Hematopoietic multipotent progenitor cell treated with erythropoietin and hydrocortisone succinate and interleukin-3 and kit ligand, for 15 days (in vitro differentiated cells): Measurements from ENCODE around the gene CNTNAP1.

Experiments
- DNase-seq: peaks from one replicate; pipeline ENCODE4 v3.0.0-alpha.2; 2015; ENCODE audit warnings: low spot score

Gene CNTNAP1

GRCh38 chr17:42685831-42686230, 3.5 kb downstream of the CNTNAP1 start:
- no peak for DNase-seq

DNA sequence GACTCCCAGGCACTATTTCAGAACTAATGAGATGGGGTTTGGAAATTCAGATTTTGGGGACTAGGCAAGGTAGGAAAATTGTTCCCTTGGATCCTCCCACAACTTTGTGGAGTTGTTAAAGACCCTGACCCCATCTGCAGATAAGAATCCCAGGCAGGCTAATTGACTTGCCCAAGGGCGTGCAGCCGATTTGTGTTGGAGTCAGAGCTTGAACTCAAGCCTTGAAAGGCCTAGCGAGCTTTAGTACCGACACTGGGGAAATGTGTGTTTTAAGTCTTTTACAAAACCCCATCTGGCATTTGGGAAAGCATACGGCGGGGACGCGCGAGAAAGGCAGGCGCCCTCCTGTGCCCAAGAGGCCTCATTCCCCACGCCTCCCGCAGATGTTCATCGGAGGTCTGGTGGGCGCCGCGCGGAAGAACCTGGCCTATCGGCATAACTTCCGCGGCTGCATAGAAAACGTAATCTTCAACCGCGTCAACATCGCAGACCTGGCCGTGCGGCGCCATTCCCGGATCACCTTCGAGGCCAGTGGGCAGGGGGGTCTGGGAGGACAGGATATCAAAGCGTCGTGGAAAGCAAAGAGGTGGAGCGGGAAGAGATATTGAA, 4.3 kb downstream of the CNTNAP1 start:
- no peak for DNase-seq

DNA sequence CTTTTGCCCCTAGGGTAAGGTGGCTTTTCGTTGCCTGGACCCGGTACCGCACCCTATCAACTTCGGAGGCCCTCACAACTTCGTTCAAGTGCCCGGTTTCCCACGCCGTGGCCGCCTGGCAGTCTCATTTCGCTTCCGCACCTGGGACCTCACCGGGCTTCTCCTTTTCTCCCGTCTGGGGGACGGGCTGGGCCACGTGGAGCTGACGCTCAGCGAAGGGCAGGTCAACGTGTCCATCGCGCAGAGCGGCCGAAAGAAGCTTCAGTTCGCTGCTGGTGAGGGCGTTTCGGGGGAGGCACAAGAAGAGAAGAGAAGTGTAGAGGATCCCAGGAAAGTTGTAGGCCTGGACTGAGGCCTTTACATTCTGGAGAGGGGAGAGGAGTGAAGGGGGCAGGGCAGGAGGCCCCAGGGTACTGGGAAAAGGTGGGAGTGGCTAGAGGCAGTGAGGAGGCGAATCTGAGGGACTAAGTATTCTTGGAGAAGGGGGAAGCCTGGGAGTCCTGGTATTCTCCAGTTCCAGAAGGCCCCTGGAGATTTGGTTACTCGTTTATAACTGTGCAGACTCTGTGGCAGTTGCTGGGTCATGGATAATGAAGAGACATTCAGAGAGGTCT, 5.5 kb downstream of the CNTNAP1 start:
- DNase-seq = no peak

- no peak for DNase-seq
These were observed 8.3 kb downstream of the CNTNAP1 start for GRCh38 chr17:42690596-42690995.

GRCh38 chr17:42691021-42691545, 8.8 kb downstream of the CNTNAP1 start:
- no peak for DNase-seq

DNA sequence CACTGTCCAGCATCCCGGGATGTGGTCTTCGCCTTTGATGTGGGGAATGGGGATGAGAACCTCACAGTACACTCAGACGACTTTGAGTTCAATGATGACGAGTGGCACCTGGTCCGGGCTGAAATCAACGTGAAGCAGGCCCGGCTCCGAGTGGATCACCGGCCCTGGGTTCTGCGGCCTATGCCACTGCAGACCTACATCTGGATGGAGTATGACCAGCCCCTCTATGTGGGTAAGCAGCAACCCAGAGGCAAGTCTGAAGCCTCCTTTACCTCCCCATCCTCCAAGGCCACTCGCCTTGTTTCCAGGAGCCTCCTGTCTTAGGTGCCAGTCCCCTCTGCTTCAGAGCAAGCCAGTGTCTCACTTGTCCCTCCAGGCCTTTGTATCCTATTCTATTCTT, 10.2 kb downstream of the CNTNAP1 start:
- no peak for DNase-seq

DNA sequence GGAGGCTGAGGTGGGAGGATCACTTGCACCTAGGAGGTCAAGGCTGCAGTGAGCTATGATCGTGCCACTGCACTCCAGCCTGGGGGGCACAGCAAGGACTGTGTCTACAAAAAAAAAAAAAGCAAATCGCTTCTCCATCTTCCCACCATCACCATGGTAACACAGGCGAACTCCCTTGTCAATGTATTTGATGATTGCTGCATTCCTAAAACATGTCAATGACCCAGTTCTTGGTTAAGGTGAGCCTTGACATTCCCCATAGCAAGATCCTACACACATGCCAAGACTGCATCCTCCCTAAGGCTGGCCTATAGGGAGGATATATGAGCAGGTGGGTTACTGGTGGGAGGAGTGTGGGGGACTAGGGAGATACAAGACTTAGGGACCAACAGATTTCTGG, 12.2 kb downstream of the CNTNAP1 start:
- DNase-seq = no peak

GRCh38 chr17:42695500-42695899, 13.2 kb downstream of the CNTNAP1 start:
- no peak for DNase-seq

- DNase-seq = no peak
These were observed 14.9 kb downstream of the CNTNAP1 start for GRCh38 chr17:42697108-42697811.

- DNase-seq = peak; percentile 41
These were observed 16.5 kb downstream of the CNTNAP1 start for GRCh38 chr17:42698736-42699414.

DNA sequence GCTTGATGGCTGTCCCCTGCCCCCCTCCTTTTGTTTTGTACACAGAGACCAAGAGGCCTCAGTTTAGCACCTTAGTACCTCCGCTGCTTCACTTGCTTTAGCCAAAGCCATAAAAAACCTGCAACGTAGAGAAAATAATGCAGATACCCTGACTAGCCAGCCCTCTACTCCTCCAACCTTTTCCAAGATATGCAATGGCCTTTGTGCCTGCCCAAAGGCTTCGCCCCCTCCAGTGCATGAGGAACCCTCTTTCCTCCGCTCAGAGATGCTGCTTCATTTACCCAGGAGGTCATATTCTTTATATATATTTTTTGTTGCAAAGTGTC, 17.0 kb downstream of the CNTNAP1 start:
- no peak for DNase-seq

DNA sequence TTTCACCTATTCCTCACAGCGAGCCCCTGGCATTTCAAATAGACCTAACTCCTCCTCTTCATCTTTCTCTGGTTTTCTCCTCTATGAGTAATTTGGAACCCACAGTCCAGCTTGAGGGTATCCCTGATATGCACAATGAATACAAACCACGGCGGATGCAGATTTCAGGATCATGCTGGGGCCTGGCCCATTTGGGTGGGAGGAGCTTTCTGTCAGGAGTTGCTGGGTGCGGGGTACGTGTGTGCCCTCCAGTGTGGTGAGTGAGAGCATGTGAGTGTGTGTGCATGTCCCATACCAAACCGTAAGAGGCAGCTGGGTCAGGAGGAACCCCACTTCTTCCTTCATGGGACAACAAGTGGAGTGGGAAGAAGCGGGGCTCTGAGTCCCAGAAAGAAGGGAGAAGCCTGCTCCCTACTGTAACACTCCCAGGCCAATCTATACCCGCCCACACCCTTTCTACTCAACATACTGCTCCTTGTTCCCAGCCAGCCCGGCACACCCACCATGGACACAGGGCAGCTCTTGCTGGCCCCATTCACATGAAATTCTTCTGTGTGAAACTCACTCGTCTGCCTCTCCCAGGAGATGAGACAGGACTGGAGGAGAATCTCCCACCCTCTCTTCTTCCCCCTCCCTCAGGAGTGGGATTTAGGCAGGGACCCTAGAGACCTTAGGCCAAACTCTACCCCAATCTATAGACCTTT, 18.4 kb downstream of the CNTNAP1 start:
- DNase-seq = no peak

- DNase-seq = no peak
These were observed 20.1 kb downstream of the CNTNAP1 start for GRCh38 chr17:42702446-42702845.

DNA sequence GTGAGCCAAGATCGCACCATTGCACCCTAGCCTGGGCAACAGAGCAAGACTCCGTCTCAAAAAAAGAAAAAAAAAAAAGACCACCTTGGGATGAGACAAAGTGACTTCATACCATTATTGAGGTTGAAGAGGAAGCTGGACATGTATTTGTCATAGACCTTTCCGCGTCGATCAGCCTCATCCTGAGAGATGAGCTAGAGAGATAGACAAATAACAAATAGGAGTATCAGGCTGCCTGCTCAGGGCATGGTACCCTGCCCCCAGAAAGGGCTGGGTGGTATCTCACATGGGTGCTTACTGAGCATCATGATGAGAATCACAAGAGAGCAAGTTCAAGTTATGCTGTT, 22.1 kb downstream of the CNTNAP1 start:
- no peak for DNase-seq

- DNase-seq = no peak
These were observed 22.6 kb downstream of the CNTNAP1 start for GRCh38 chr17:42704837-42705494.

DNA sequence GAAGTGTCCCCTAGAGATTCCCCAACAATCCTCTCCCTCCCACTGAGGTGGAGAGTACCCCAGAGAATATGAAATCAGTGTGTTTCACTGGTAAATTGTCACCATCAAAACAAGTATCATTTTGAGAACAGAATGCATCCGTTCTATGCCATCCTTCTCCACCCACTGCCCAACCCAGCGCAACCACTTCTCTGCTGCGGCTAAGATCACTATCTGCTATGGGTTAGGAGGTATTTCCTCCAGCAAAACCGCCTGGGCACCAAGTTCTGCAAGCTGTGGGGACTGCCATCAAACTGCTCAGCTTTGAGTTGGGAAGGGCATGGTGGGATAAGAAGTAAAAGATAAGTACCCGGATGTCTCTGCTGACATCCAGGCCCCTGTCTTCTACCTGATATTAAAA, 24.4 kb downstream of the CNTNAP1 start:
- no peak for DNase-seq

GRCh38 chr17:42708588-42708987, 26.3 kb downstream of the CNTNAP1 start:
- DNase-seq = no peak

DNA sequence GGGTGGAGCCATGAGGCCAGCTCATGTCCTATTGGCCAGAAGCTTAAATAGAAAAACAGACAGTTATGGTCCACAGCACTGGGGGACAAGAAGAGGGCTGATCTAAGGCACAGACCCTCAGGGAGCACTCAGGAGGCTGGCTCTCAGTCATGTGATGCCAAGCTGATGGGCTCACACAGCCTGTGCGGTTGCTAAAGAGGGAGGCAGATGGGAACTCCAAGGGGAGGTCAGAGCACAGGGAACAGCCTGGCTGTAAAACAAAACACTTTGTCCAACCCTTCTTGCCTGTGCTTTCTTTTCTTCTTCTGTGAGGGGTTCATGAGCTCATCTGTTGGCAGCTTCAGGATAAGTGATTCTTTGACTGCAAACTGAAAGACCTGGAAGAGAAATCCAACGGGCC, 27.2 kb downstream of the CNTNAP1 start:
- no peak for DNase-seq

- DNase-seq = peak; percentile 80
These were observed 38.8 kb downstream of the CNTNAP1 start for GRCh38 chr17:42720996-42721583.

DNA sequence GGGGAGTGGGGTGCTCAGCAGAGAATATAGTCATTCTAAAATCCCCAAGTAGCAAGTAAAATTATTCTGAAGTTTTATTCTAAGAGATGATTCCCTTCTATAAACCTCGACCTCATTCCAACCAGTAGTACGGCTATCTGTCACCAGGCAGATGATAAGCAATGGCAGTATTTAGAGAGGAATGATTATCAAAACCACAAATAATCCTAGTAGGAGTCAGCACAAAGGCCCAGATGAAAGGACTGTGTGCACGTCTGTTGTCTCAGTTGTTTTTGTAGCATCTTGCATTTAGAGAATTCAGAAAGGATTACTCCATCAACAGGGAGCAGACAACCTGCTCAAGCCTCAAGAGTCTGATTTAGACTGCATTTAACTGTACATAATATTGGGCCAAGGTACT, 41.3 kb downstream of the CNTNAP1 start:
- no peak for DNase-seq

DNA sequence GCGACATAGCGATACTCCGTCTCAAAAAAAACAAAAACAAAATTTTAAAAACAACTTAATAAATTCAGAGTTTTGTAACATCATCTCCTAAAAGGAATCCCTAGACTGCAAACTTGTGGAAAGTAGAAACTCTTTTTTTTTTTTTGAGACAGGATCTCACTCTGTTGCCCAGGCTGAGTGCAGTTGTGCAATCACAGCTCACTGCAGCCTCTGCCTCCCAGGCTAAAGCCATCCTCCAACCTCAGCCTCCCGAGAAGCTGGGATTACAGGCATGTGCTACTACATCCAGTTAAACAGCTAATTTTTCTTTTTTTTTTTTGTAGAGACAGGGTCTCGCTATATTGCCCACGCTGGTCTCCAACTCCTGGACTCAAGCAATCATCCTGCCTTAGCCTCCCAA, 42.8 kb downstream of the CNTNAP1 start:
- DNase-seq = no peak

- DNase-seq = no peak
These were observed 58.4 kb downstream of the CNTNAP1 start for GRCh38 chr17:42740699-42741098.
